ENCODE data around the gene TRIP11. TPM values are rescaled to one million over a fixed set of nuclear protein-coding genes. Genes with fewer than 3 reads are reported as not detected.

The TRIP11 gene
- total RNA-seq, 1 experiment from 2014 or later, result 65.8 TPM

Other genes starting within 250 kb of the TRIP11 start
- gene TC2N, start 172.5 kb downstream of the TRIP11 start, total RNA-seq (2022), result 11.8 and 12.6 TPM in 2 replicates
- 4.3 and 14.8 TPM in 2 replicates for gene FBLN5, start 92.4 kb downstream of the TRIP11 start, total RNA-seq (2022)
- 24.9 and 31.6 TPM in 2 replicates for gene ATXN3, start 66.5 kb upstream of the TRIP11 start, total RNA-seq (2022)
- gene NDUFB1, start 81.6 kb upstream of the TRIP11 start, total RNA-seq (2022), result 130 and 134 TPM in 2 replicates
- gene CPSF2, start 81.9 kb upstream of the TRIP11 start, total RNA-seq (2022), result 116 and 121 TPM in 2 replicates

All from MCF 10A (cell line).